Epithelial cell of esophagus (primary cell): Measurements from ENCODE around the gene MRPL46.

Experiments
- DNase-seq: peaks from one replicate; pipeline ENCODE4 v3.0.0; 2010; ENCODE audit warnings: low read depth
- H3K4me3 ChIP-seq: 2 replicates; pipeline ENCODE4 v1.5.1; 2011; ENCODE audit warnings: mild to moderate bottlenecking, low read length, control low read depth
- TF ChIP-seq, protein P1 (sequence below): IDR thresholded peaks from 2 replicates; pipeline ENCODE4 v1.5.1; 2011; ENCODE audit warnings: low read depth, mild to moderate bottlenecking, low read length, control low read depth, inconsistent platforms; ENCODE audit not compliant: insufficient read depth; ENCODE audit errors: missing control alignments

The MRPL46 gene

DNA sequence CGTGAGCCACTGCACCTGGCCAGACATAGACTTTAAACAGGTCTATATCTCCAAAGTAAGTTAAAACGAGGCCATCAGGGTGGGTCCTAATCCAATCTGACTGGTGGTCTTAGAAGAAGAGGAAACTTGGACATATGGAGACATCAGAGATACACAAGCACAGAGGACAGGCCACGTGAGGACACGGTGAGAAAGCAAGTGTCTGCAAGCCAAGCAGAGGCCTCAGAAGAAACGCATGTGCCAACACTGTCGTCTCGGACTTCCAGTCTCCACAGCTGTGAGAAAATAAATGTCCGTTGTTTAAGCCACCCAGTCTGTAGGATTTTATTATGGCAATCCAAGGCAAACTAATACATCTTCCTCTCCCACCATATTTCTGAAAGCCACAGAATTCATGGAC lies 43.9 kb downstream of the MRPL46 start:
- no peak overlapping the region for H3K4me3 ChIP-seq
- no peak for DNase-seq
- TF ChIP-seq, protein P1, sequence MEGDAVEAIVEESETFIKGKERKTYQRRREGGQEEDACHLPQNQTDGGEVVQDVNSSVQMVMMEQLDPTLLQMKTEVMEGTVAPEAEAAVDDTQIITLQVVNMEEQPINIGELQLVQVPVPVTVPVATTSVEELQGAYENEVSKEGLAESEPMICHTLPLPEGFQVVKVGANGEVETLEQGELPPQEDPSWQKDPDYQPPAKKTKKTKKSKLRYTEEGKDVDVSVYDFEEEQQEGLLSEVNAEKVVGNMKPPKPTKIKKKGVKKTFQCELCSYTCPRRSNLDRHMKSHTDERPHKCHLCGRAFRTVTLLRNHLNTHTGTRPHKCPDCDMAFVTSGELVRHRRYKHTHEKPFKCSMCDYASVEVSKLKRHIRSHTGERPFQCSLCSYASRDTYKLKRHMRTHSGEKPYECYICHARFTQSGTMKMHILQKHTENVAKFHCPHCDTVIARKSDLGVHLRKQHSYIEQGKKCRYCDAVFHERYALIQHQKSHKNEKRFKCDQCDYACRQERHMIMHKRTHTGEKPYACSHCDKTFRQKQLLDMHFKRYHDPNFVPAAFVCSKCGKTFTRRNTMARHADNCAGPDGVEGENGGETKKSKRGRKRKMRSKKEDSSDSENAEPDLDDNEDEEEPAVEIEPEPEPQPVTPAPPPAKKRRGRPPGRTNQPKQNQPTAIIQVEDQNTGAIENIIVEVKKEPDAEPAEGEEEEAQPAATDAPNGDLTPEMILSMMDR: no peak

DNA sequence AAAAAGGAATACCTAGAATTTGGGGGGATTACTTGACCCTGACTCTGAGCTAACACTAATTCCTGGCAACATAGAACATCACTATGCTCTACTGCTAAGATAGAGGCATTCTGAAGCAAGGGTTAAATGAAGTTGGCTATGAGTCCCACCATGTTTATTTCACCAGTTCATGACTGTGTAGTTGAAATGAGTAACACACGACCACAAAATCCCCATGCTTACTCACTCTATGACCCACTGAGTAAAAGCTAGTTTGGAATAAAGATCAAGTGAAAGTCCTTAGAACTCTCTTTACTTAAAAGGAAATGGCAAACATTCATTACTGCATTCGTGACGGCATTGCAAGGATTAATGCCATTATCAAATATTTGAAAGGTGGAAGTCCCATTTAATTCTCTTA lies 47.4 kb downstream of the MRPL46 start:
- H3K4me3 ChIP-seq: no peak overlapping the region
- TF ChIP-seq, protein P1: no peak
- peak; percentile 10 for DNase-seq
